Measurements from ENCODE around the gene SOX21.

DNA sequence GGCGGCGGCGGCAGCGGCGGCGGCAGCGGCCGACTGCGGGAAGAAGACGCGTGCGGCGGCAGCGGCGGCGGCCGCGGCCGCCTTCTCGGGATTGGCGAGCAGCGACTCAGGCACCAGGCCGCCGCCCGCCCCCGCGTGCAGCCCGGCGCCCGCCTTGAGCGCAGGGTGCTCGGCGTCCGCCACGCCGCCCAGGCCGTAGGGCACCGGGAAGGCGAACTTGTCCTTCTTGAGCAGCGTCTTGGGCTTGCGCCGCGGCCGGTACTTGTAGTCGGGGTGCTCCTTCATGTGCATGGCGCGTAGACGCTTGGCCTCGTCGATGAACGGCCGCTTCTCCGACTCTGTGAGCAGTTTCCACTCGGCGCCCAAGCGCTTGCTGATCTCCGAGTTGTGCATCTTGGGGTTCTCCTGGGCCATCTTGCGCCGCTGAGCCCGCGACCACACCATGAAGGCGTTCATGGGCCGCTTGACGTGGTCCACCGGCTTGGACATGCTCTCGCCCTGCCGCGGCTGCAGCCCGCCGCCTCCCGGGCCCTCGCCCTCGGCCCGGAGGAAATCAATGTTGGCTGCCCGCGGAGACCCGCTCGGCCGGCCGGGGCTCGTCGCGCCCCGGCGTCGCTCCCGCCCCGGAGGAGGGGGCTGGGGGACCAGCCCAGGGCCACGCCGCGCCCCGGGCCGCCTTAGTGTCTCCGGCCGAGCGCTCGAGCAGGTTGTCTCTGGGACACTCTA is 621 bp downstream of the SOX21 start:
- TF ChIP-seq POLR2A (IDR thresholded peaks at IDR 0.05; ENCODE audit: control extremely low read depth in 1 of 2, low read depth in 2 of 2, low read length in 2 of 2) = no peak
- no peak for TF ChIP-seq JUN (IDR thresholded peaks at IDR 0.05; ENCODE audit: low read depth, low read length)
- TF ChIP-seq CBX5 (IDR thresholded peaks at IDR 0.05; ENCODE audit: low read depth, low read length) = no peak
- TF ChIP-seq, protein P1, sequence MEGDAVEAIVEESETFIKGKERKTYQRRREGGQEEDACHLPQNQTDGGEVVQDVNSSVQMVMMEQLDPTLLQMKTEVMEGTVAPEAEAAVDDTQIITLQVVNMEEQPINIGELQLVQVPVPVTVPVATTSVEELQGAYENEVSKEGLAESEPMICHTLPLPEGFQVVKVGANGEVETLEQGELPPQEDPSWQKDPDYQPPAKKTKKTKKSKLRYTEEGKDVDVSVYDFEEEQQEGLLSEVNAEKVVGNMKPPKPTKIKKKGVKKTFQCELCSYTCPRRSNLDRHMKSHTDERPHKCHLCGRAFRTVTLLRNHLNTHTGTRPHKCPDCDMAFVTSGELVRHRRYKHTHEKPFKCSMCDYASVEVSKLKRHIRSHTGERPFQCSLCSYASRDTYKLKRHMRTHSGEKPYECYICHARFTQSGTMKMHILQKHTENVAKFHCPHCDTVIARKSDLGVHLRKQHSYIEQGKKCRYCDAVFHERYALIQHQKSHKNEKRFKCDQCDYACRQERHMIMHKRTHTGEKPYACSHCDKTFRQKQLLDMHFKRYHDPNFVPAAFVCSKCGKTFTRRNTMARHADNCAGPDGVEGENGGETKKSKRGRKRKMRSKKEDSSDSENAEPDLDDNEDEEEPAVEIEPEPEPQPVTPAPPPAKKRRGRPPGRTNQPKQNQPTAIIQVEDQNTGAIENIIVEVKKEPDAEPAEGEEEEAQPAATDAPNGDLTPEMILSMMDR (IDR thresholded peaks at IDR 0.05; ENCODE audit: control extremely low read depth in 1 of 3, insufficient read depth in 1 of 3, low read depth in 1 of 3, low read length in 3 of 3) = no peak
- 0 out of 4 replicates have a peak, but pooled peaks have one; percentile 14 to 15 for TF ChIP-seq SIN3A (conservative IDR thresholded peaks at IDR 0.05 in 1 of 2, IDR thresholded peaks at IDR 0.05 in 1 of 2; ENCODE audit: low read depth in 1 of 2, low read length in 2 of 2)
- TF ChIP-seq EZH2 (IDR thresholded peaks at IDR 0.05; ENCODE audit: low read depth, low read length, severe bottlenecking) = peak; percentile 71
- TF ChIP-seq RAD21 (IDR thresholded peaks at IDR 0.05 in 1 of 2, conservative IDR thresholded peaks at IDR 0.05 in 1 of 2; ENCODE audit: low read depth in 2 of 2, low read length in 2 of 2) = no peak
- TF ChIP-seq SP2 (IDR thresholded peaks at IDR 0.05; ENCODE audit: low read length) = no peak
- TF ChIP-seq SUZ12 (IDR thresholded peaks at IDR 0.05; ENCODE audit: low read length) = peak; percentile 74; the same call in 1 of the 2 replicates
- no peak; the same call in 1 of the 2 replicates for TF ChIP-seq RBBP5 (IDR thresholded peaks at IDR 0.05; ENCODE audit: borderline replicate concordance, low read depth, low read length)
- no peak for TF ChIP-seq GABPA (IDR thresholded peaks at IDR 0.05; ENCODE audit: borderline replicate concordance, insufficient read depth, low read length)
- no peak for TF ChIP-seq CHD2 (IDR thresholded peaks at IDR 0.05; ENCODE audit: low read length)
- TF ChIP-seq BCL11A (IDR thresholded peaks at IDR 0.05; ENCODE audit: low read depth in 2 of 2, low read length in 2 of 2) = no peak
- no peak for TF ChIP-seq POLR2AphosphoS5 (IDR thresholded peaks at IDR 0.05; ENCODE audit: low read depth, low read length)
